Gastrocnemius medialis (tissue), 4 donors: ENCODE data around the gene R3HDM2. TPM values are rescaled to one million over a fixed set of nuclear protein-coding genes. Genes with fewer than 3 reads are reported as not detected.
"Not testable (repeated sequence)": the region's sequence is repeated elsewhere in the genome, so short reads cannot be mapped to it uniquely, and the experiment has no call there.

Experiments used
- ATAC-seq, 2 donors: fragments of 150-250 bp; one replicate each; pipeline ENCODE4 v1.9.1; 2016
- DNase-seq, 2 donors: peaks; one replicate each; pipeline ENCODE4 v3.0.0-alpha.2; 2019
- H3K27ac ChIP-seq, 4 donors: fragments of 200-600 bp; sonication (generic); 1 replicate in 1 of 4; 2 replicates in 3 of 4; pipeline ENCODE4 v1.5.1; 2016 to 2018; ENCODE audit warnings: mild to moderate bottlenecking in 2 of 4, moderate library complexity in 1 of 4
- H3K27me3 ChIP-seq, 3 donors: fragments of 200-600 bp; sonication (generic) in 2 of 3; 1 replicate in 1 of 3; 2 replicates in 2 of 3; pipeline versions ENCODE4 v1.5.1 to v1.6.0; 2016 to 2019; ENCODE audit warnings: mild to moderate bottlenecking in 1 of 3, moderate library complexity in 1 of 3
- H3K36me3 ChIP-seq, 2 donors: fragments of 200-600 bp; sonication (generic) in 1 of 2; one replicate each; pipeline ENCODE4 v1.5.1; 2017 to 2018
- H3K4me1 ChIP-seq, 2 donors: fragments of 200-600 bp; sonication (generic) in 1 of 2; one replicate each; pipeline ENCODE4 v1.5.1; 2016 to 2017; ENCODE audit warnings: mild to moderate bottlenecking in 2 of 2
- H3K4me3 ChIP-seq, 4 donors: fragments of 200-600 bp; sonication (generic) in 3 of 4; 1 replicate in 1 of 4; 2 replicates in 3 of 4; pipeline ENCODE4 v1.5.1; 2016 to 2019; ENCODE audit warnings: mild to moderate bottlenecking in 2 of 4
- H3K9me3 ChIP-seq, 3 donors: fragments of 200-600 bp; sonication (generic) in 2 of 3; 1 replicate in 1 of 3; 2 replicates in 2 of 3; pipeline ENCODE4 v1.5.1; 2016 to 2019
- POLR2A ChIP-seq, 2 donors: fragments of 450-650 bp; IDR thresholded peaks; one replicate each; pipeline ENCODE4 v1.6.1; 2017; ENCODE audit warnings: antibody characterized with exemption in 2 of 2, mild to moderate bottlenecking in 2 of 2, moderate library complexity in 2 of 2
- in situ Hi-C, 4 donors: fragments of 200-750 bp; cut with MboI; loops; one replicate each; pipeline versions ENCODE4 v1.15.0 to v1.8.0; 2017; ENCODE audit warnings: low sequenced_read_pairs in 4 of 4
- intact Hi-C: fragments of 100-400 bp; cut with DNase I; formaldehyde crosslinking; loops from one replicate; pipeline ENCODE4 v1.15.1; 2023; ENCODE audit warnings: low total_unique reads
- total RNA-seq, 4 donors: library from RNA; depleted of rRNA; stranded (reverse); fragments of >200 nt; gene quantifications; one replicate each; pipeline versions ENCODE4 v1.1.0 to v1.2.3, GENCODE V29; 2016
- TF ChIP-seq, protein P1 (sequence below), 5 experiments: fragments of 450-650 bp in 3 of 5; fragments of 200-600 bp in 2 of 5; sonication (generic) in 2 of 5; IDR thresholded peaks in 4 of 5; conservative IDR thresholded peaks in 1 of 5; 1 replicate in 4 of 5; 2 replicates in 1 of 5; pipeline ENCODE4 v1.5.1; 2016 to 2019; ENCODE audit warnings: antibody characterized with exemption in 5 of 5, mild to moderate bottlenecking in 3 of 5, moderate library complexity in 3 of 5

R3HDM2 gene
- total RNA-seq, 4 donors from 2014 or later: 24.1 to 27.1 (median 25.6) TPM

DNA sequence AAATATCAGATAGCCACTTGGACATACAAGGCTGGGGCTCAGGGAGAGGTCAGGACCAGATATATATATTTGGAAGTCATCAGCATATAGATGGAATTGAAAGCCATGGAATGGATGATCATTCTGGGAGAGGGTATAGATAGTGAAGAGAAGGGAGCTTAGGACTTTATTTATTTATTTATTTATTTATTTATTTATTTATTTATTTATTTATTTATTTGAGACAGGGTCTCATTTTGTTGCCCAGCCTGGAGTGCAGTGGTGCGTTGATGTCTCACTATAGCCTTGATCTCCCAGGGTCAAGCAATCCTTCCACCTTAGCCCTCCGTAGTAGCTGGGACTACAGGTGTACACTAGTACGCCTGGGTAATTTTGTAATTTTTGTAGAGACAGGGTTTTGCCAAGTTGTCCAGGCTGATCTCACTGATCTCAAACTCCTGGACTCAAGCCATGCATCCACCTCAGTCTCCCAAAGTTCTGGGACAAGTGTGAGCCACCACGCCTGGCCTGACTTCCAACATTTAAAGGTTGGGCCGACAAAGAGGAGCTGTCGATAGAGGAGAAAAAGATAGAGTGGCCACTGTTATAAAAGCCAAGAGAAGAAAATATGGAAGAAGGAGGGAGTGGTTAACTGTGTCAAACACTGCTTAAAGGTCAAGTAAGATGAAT, 15.6 kb upstream of the R3HDM2 start:
- Histone ChIP-seq H3K9me3 (no peaks in the 10 kb centered on the region), H3K4me3 (no peak overlapping the region), H3K27ac (no peak overlapping the region), H3K4me1 (peaks cover under 1 to 4% of the 10 kb centered on the region in 2 donors), H3K36me3 (no peaks in the 10 kb centered on the region), H3K27me3 (no peaks in the 10 kb centered on the region)
- DNase-seq (no peak), ATAC-seq (no peak)
- intact Hi-C loops (no loop called here), in situ Hi-C loops (loop anchor here in 1 of 4 donors (25.0 kb wide), 1 partner anchor 184 kb away; the partner anchor contains the start of gene STAC3)
- TF ChIP-seq, protein P1, sequence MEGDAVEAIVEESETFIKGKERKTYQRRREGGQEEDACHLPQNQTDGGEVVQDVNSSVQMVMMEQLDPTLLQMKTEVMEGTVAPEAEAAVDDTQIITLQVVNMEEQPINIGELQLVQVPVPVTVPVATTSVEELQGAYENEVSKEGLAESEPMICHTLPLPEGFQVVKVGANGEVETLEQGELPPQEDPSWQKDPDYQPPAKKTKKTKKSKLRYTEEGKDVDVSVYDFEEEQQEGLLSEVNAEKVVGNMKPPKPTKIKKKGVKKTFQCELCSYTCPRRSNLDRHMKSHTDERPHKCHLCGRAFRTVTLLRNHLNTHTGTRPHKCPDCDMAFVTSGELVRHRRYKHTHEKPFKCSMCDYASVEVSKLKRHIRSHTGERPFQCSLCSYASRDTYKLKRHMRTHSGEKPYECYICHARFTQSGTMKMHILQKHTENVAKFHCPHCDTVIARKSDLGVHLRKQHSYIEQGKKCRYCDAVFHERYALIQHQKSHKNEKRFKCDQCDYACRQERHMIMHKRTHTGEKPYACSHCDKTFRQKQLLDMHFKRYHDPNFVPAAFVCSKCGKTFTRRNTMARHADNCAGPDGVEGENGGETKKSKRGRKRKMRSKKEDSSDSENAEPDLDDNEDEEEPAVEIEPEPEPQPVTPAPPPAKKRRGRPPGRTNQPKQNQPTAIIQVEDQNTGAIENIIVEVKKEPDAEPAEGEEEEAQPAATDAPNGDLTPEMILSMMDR (IDR thresholded peaks at IDR 0.05 in 4 of 5, conservative IDR thresholded peaks at IDR 0.05 in 1 of 5): no peak
- no peak for TF ChIP-seq POLR2A (IDR thresholded peaks at IDR 0.05)

DNA sequence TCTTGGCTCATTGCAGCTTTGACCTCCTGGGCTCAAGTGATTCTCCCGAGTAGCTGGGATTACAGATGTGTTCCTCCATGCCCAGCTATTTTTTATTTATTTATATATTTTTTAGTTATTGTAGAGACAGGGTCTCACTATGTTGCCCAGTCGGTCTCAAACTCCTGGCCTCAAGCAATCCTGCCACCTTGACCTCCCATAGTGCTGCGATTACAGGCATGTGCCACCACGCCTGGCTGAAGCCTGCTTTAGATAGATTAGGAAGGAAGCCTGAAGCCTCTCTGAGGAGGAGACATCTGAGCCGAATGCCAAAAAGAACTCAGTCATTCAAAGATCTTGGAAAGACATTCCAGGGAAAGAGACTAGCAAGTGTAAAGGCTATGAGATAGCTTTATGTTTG, 13.9 kb upstream of the R3HDM2 start:
- in situ Hi-C loops (loop anchor here in 1 of 4 donors (25.0 kb wide), 1 partner anchor 182 kb away; the partner anchor contains the start of gene STAC3), intact Hi-C loops (no loop called here)
- no peak overlapping the region for H3K4me3 ChIP-seq
- no peaks in the 10 kb centered on the region for H3K27me3 ChIP-seq
- H3K4me1 ChIP-seq: no peaks in the 10 kb centered on the region
- H3K36me3 ChIP-seq: no peaks in the 10 kb centered on the region
- DNase-seq (no peak), ATAC-seq (no peak)
- TF ChIP-seq, protein P1 (IDR thresholded peaks at IDR 0.05 in 4 of 5, conservative IDR thresholded peaks at IDR 0.05 in 1 of 5): no peak
- TF ChIP-seq POLR2A (IDR thresholded peaks at IDR 0.05): no peak
- no peaks in the 10 kb centered on the region for H3K9me3 ChIP-seq
- no peak overlapping the region for H3K27ac ChIP-seq

DNA sequence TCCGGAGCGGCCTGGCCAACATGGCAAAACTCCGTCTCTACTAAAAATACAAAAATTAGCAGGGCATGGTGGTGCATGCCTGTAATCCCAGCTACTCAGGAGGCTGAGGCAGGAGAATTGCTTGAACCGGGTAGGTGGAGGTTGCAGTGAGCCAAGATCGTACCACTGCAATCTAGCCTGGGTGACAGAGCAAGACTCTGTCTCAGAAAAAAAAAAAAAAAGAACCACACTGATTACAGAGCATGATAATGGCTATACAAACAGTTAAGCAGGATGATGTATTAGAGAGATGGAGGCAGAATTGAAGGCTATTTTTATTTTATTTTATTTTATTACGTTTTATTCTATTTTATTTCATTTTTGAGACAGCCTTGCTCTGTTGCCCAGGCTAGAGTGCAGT, 13.5 kb upstream of the R3HDM2 start:
- H3K27ac ChIP-seq, H3K27me3 ChIP-seq, DNase-seq, ATAC-seq, H3K4me3 ChIP-seq, H3K4me1 ChIP-seq, H3K36me3 ChIP-seq, intact Hi-C loops, H3K9me3 ChIP-seq: not testable (repeated sequence)
- in situ Hi-C loops: loop anchor here in 1 of 4 donors (25.0 kb wide), 1 partner anchor 182 kb away; the partner anchor contains the start of gene STAC3

DNA sequence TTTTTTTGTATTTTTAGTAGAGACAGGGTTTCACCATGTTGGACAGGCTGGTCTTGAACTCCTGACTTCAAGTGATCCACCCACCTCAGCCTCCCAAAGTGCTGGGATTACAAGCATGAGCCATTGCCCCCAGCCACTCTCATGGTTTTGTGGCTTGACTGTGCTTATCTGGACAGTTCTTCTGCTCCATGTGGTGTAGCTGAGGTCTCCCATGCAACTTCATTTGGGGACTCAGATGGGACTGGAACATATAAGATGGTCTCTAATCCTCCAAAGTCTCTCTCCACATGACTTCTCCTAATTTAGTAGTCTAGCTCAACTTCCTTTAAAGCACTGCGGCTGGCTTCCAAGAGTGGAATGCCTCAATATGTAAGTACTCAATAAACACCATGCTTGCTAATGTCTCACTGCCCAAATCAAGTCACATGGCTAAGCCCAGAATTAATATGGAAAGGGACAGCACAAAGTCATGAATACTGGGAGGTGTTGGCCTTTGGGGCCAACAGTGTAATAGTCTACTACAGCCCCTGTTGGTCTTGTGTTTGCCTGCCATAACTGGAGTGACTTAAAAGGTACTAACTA, 11.1 kb upstream of the R3HDM2 start:
- ATAC-seq: no peak
- no peak overlapping the region for H3K27ac ChIP-seq
- in situ Hi-C loops: loop anchor here in 1 of 4 donors (25.0 kb wide), 1 partner anchor 180 kb away; the partner anchor contains the start of gene STAC3
- no peaks in the 10 kb centered on the region for H3K36me3 ChIP-seq
- intact Hi-C loops: no loop called here
- no peaks in the 10 kb centered on the region for H3K27me3 ChIP-seq
- no peaks in the 10 kb centered on the region for H3K4me1 ChIP-seq
- no peak for TF ChIP-seq POLR2A (IDR thresholded peaks at IDR 0.05)
- TF ChIP-seq, protein P1 (IDR thresholded peaks at IDR 0.05 in 4 of 5, conservative IDR thresholded peaks at IDR 0.05 in 1 of 5): no peak
- no peak overlapping the region for H3K4me3 ChIP-seq
- no peaks in the 10 kb centered on the region for H3K9me3 ChIP-seq
- DNase-seq: no peak

DNA sequence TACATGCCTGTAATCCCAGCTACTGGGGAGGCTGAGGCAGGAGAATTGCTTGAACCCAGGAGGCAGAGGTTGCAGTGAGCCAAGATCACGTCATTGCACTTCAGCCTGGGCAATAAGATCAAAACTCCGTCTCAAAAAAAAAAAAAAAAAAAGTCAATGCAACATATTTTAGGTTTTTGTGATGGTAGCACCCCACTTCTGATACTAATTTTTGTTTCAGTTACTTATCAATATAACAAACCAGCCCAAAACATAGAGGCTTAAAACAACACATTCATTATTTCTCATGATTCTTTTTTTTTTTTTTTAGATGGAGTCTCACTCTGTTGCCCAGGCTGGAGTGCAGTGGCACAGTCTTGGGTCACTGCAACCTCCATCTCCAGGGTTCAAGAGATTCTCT, 10.6 kb upstream of the R3HDM2 start:
- H3K27me3 ChIP-seq, H3K27ac ChIP-seq, H3K4me1 ChIP-seq, DNase-seq, intact Hi-C loops, ATAC-seq, H3K9me3 ChIP-seq, H3K4me3 ChIP-seq, H3K36me3 ChIP-seq: not testable (repeated sequence)
- in situ Hi-C loops: loop anchor here in 1 of 4 donors (25.0 kb wide), 1 partner anchor 179 kb away; the partner anchor contains the start of gene STAC3
